HCT116 (cell line): Measurements from ENCODE around the gene CST6.

ENCODE experiments used
- CBX3 ChIP-seq: IDR thresholded peaks from 2 replicates; pipeline ENCODE4 v1.6.1; 2012; ENCODE audit warnings: low read depth
- CEBPB ChIP-seq: IDR thresholded peaks from 2 replicates; pipeline ENCODE4 v1.6.1; 2012; ENCODE audit warnings: low read depth
- CTCF ChIP-seq, 3 experiments: fragments of 200-600 bp in 1 of 3; sonication (generic) in 1 of 3; IDR thresholded peaks in 2 of 3; conservative IDR thresholded peaks in 1 of 3; 2 replicates each; pipeline ENCODE4 v1.5.1; 2012 to 2017; ENCODE audit warnings: low read depth in 2 of 3, low read length in 2 of 3, antibody characterized with exemption in 1 of 3, borderline replicate concordance in 1 of 3, control low read depth in 1 of 3, mild to moderate bottlenecking in 1 of 3, mixed read lengths in 1 of 3, mixed run types in 1 of 3, moderate library complexity in 1 of 3; ENCODE audit not compliant: insufficient read depth in 1 of 3
- EGR1 ChIP-seq: IDR thresholded peaks from 2 replicates; pipeline ENCODE4 v1.6.1; 2012; ENCODE audit warnings: low read depth
- EZH2 ChIP-seq: fragments of 200-600 bp; sonication (generic); IDR thresholded peaks from 2 replicates; pipeline ENCODE4 v1.6.1; 2017; ENCODE audit warnings: antibody characterized with exemption, mixed run types
- EZH2phosphoT487 ChIP-seq: fragments of 200-600 bp; IDR thresholded peaks from 2 replicates; pipeline ENCODE4 v1.6.1; 2018; ENCODE audit warnings: antibody characterized with exemption, borderline replicate concordance
- FOSL1 ChIP-seq: IDR thresholded peaks from 2 replicates; pipeline ENCODE4 v1.6.1; 2012; ENCODE audit warnings: low read depth
- POLR2A ChIP-seq: IDR thresholded peaks from 2 replicates; pipeline ENCODE4 v1.7.0; 2011; ENCODE audit warnings: borderline replicate concordance; ENCODE audit not compliant: insufficient read depth, insufficient read length; ENCODE audit errors: extremely low read depth
- POLR2AphosphoS5 ChIP-seq: IDR thresholded peaks from 2 replicates; pipeline ENCODE4 v1.6.1; 2011; ENCODE audit warnings: mild to moderate bottlenecking, low read depth, low read length, moderate library complexity
- RAD21 ChIP-seq: IDR thresholded peaks from 2 replicates; pipeline ENCODE4 v1.6.1; 2012; ENCODE audit warnings: low read depth, mild to moderate bottlenecking
- SP1 ChIP-seq: IDR thresholded peaks from 2 replicates; pipeline ENCODE4 v1.6.1; 2012; ENCODE audit warnings: low read depth
- TCF7L2 ChIP-seq: IDR thresholded peaks from 2 replicates; pipeline ENCODE4 v1.7.0; 2011; ENCODE audit warnings: borderline replicate concordance, inconsistent platforms; ENCODE audit not compliant: insufficient read depth, insufficient read length; ENCODE audit errors: extremely low read depth
- TF ChIP-seq, protein P1 (sequence below): IDR thresholded peaks from 2 replicates; pipeline ENCODE4 v1.6.1; 2012

DNA sequence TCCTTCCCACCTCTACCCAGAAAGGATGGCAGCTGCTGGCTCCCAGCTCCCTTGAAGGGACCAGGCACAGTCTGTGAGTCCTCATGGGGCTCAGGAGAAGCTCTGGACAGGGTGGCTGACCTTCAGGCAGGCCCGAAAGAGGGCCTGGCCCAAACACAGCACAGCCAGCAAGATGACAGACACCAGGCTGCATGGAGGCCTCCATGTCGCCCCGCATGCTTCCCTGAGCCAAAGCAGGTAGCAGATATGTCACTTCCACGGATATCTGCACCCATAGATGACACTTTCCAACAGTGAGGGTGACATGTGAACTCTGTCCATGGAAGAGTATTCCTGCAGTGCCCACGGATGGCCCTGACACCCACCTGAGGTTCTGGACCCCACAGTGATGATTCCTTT, 28.2 kb upstream of the CST6 start:
- TF ChIP-seq EZH2 (no peak), CTCF (IDR thresholded peaks at IDR 0.05 in 2 of 3, conservative IDR thresholded peaks at IDR 0.05 in 1 of 3; ENCODE audit: borderline replicate concordance in 1 of 3, insufficient read depth in 1 of 3, low read depth in 2 of 3, low read length in 2 of 3) (no peak), CEBPB (no peak), SP1 (no peak), POLR2AphosphoS5 (no peak), RAD21 (no peak), FOSL1 (no peak), CBX3 (no peak), EZH2phosphoT487 (no peak), POLR2A (no peak), EGR1 (no peak), TCF7L2 (no peak)
- TF ChIP-seq, protein P1, sequence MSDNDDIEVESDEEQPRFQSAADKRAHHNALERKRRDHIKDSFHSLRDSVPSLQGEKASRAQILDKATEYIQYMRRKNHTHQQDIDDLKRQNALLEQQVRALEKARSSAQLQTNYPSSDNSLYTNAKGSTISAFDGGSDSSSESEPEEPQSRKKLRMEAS: no peak
